GM19328 (cell line): Measurements from ENCODE around the gene NECTIN1.

Experiments used
- ATAC-seq: cut with Tn5 transposase; IDR thresholded peaks from one replicate; pipeline ENCODE4 v1.9.1; 2021; ENCODE audit warnings: mild to moderate bottlenecking, moderate library complexity; ENCODE audit not compliant: unreplicated experiment

The NECTIN1 gene

DNA sequence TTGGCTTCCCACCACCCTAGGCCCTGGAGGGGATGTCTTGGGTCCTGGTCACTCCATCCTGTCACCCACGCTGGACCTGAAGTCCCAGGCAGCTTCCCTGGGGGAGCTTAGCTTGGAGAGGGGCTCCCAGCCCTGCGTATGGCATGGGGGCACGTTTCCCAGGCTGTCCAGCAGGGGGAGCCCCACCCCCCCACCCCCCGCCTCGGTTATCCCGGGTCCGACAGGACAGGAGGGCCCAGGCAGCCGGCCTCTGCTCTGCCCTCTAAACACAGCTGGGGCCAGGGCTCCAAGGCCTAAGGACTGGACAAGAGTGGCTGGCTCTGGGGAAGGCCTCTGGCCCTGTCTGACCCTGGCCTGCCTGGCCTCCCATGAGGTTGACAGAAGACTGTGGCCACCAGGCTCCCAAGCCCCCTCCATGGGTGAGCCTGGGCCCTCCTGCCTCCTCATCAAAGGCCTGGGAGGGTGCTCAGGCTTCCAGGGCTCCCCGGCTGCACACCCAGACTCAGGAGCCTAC lies 104.8 kb downstream of the NECTIN1 start:
- ATAC-seq, result no peak

- ATAC-seq, result no peak
Measured at GRCh38 chr11:119623682-119624081, 105.3 kb downstream of the NECTIN1 start.

- ATAC-seq, result no peak
Measured at GRCh38 chr11:119622454-119623143, 106.4 kb downstream of the NECTIN1 start.

- ATAC-seq, result no peak
Measured at GRCh38 chr11:119619665-119620064, 109.3 kb downstream of the NECTIN1 start.

DNA sequence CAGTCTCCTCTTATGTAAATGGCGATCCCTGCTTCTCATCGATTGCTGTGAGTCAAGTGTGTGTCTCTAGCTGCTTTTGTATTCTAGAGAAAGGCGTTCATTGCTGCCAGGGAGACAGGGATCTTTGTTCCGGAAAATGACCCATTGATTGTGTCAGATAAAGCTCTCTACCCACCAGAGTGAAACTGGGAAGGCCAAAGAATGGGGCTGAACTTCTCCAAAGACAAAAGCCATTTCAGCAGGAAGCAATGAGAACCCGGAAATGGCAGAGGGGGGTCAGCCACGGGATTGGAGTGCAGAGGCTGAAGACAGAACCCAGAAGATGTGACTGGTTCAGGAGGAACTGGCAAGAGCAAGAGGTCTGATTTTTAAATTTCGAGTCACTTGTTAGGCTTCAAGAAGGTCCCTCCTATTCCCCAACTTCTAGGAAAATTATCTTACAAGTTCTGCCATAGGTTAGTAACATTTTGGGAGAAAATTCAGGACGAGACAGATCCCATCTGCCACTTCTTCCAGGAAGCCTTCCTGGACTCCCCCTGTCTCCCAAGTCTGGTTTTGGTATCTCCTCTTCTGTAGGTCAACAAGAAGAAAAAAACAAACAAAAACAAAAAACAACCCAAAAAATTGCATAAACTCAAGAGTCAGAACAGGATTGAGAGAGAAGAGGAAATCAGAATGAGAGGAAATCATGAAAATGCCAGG lies 110.6 kb downstream of the NECTIN1 start:
- ATAC-seq, result no peak

- ATAC-seq, result no peak
Measured at GRCh38 chr11:119617340-119617713, 111.7 kb downstream of the NECTIN1 start.

- no peak for ATAC-seq
Measured at GRCh38 chr11:119616586-119617339, 112.2 kb downstream of the NECTIN1 start.

GRCh38 chr11:119615882-119616196 lies 113.2 kb downstream of the NECTIN1 start:
- no peak for ATAC-seq

- no peak for ATAC-seq
Measured at GRCh38 chr11:119615003-119615881, 113.8 kb downstream of the NECTIN1 start.

DNA sequence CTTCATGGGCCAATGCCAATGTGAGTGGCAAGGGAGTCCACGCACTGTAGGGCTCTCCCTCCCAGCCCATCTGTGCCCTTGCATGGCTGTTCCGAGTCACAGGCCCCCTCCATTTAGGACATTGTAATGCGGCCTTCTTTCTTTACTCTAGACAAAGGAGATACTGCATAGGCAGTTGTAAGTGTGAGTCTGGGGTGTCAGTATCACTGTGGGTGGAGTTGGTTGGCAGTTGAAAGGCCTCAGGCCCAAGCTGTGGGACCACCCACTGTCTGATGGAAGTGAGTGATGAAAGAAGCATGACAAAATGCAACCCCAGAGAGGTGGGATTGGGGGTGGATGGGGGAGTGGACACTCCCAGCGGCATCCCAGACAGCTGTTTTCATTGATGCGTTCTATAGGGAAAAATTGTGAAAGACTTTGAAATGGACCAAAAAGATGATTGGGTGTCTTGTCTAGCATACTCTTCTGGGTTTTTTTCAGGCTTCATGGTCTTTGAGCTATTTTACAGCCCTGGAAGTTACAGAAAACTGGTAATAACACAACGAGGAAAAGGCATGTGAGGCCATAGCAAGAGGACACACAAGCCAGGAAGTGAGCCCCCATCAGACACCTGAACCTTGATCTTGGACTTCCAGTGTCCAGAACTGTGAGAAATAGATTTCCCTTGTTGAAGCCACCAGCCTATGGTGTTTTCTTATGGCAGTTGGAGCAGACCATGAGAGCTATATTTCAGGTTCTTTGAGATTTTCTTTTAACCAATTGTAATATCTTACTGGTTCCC lies 114.6 kb downstream of the NECTIN1 start:
- no peak for ATAC-seq

GRCh38 chr11:119612814-119613213 lies 116.2 kb downstream of the NECTIN1 start:
- no peak for ATAC-seq

DNA sequence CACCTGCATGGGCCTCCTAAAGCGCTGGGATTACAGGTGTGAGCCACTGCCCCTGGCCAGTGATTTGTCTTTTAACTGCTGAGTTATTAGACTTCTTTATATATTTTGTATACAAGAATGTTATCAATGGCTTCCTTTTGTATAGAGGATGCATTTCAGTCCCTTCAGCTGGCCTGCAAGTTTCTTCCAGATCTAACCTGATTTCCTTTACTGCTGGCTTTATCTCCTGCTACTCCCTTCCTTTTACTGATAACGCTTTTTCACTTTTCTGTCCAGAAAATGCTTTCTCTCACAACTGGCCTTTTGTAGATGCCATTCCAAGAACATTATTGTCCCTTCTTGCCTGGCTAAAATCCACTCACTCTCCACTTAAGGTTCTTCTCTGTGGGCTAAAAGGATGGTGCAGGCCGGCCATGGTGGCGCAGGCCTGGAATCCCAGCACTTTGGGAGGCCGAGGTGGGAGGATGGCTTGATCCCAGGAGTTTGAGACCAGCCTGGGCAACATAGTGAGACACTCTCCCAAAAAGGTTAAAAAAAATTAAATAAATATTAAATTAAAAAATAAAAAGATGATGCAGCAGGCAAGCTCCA lies 118.1 kb downstream of the NECTIN1 start:
- no peak for ATAC-seq

GRCh38 chr11:119608781-119609180 lies 120.2 kb downstream of the NECTIN1 start:
- no peak for ATAC-seq

DNA sequence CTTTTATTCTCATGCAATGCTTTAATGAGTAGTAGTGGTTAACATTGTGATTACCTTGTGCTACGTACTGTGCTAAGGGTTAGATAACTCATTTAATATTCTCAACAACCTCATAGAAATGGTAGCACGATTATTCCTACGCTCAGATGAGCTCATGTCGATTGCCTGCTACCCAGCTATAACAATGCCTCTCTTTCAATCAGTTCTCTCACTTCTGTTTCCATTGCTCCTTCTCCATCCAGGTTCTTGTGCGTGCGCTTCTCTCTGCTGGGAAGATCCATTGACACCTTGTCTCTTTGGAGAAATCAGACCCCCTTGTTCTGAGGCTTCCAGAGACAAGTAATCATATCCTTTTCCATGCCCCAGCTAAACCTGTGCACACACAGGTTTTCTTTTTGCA lies 120.8 kb downstream of the NECTIN1 start:
- no peak for ATAC-seq

GRCh38 chr11:119607726-119608125 lies 121.3 kb downstream of the NECTIN1 start:
- ATAC-seq, result no peak

GRCh38 chr11:119605137-119605665 lies 123.8 kb downstream of the NECTIN1 start:
- ATAC-seq, result no peak

DNA sequence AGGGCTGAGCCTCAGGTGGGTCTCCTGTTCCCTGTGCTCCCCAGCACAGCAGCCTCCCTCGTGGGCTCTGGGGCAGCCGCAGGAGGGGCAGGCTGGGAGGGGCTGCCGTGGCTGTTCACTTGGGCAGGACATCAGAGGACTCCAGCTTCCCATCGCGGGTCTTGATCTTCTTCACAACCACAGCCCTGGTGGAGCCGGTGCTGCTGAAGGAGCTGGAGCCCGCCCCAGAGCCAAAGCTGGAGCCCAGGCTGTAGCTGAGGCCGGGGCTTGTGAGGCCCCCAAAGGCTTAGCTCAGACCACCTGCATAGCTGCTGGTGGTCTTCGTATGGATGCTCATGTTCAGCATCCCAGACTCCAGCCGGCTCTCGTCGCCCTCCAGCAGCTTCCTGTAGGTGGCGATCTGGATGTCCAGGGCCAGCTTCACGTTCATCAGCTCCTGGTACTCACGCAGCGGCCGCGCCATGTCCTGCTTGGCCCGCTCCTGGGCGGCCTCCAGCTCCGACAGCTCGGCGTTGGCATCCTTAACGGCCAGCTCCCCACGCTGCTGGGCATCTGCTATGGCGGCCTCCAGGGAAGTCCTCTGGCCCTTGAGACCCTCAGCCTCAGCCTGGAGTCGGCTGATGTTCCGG lies 126.1 kb downstream of the NECTIN1 start:
- ATAC-seq, result no peak

GRCh38 chr11:119599864-119600541 lies 129.0 kb downstream of the NECTIN1 start:
- ATAC-seq, result no peak
